Liver (tissue), 9 donors: ENCODE results near the gene TEX264. TPM values are rescaled to one million over a fixed set of nuclear protein-coding genes. Genes with fewer than 3 reads are reported as not detected.

Experiments
- DNase-seq: peaks from one replicate; pipeline ENCODE4 v3.0.0-alpha.2; 2017; ENCODE audit warnings: low spot score
- H3K27ac ChIP-seq, 2 donors: one replicate each; pipeline ENCODE4 v1.7.0; 2013; ENCODE audit warnings: inconsistent platforms in 2 of 2, low read length in 2 of 2, control low read depth in 1 of 2, low read depth in 1 of 2, mild to moderate bottlenecking in 1 of 2
- H3K27me3 ChIP-seq, 4 donors: one replicate each; pipeline versions ENCODE4 v1.6.1 to v1.7.0; 2013; ENCODE audit warnings: low read length in 3 of 4, inconsistent platforms in 1 of 4, mild to moderate bottlenecking in 1 of 4, moderate library complexity in 1 of 4; ENCODE audit not compliant: control insufficient read depth in 4 of 4, insufficient read depth in 4 of 4
- H3K36me3 ChIP-seq, 4 donors: one replicate each; pipeline versions ENCODE4 v1.6.1 to v1.7.0; 2013; ENCODE audit warnings: low read length in 3 of 4, mild to moderate bottlenecking in 3 of 4, low read depth in 1 of 4, moderate library complexity in 1 of 4; ENCODE audit not compliant: control insufficient read depth in 4 of 4, insufficient read depth in 3 of 4
- H3K4me1 ChIP-seq, 4 donors: one replicate each; pipeline versions ENCODE4 v1.6.1 to v1.7.0; 2013; ENCODE audit warnings: low read length in 3 of 4, mild to moderate bottlenecking in 3 of 4, moderate library complexity in 1 of 4; ENCODE audit not compliant: control insufficient read depth in 4 of 4, insufficient read depth in 4 of 4
- H3K4me3 ChIP-seq, 3 donors: one replicate each; pipeline versions ENCODE4 v1.6.1 to v1.7.0; 2013; ENCODE audit warnings: low read length in 3 of 3, control low read depth in 1 of 3, low read depth in 1 of 3, mild to moderate bottlenecking in 1 of 3
- H3K9ac ChIP-seq, 2 donors: one replicate each; pipeline ENCODE4 v1.7.0; 2013; ENCODE audit warnings: low read length in 2 of 2, mild to moderate bottlenecking in 2 of 2, moderate library complexity in 2 of 2, control low read depth in 1 of 2, low read depth in 1 of 2
- H3K9me3 ChIP-seq, 4 donors: one replicate each; pipeline versions ENCODE4 v1.6.1 to v1.7.0; 2013; ENCODE audit warnings: low read length in 3 of 4; ENCODE audit not compliant: control insufficient read depth in 4 of 4
- EGR1 ChIP-seq, 2 donors: IDR thresholded peaks; 2 replicates each; pipeline ENCODE4 v1.6.1; 2016 to 2018; ENCODE audit warnings: antibody characterized with exemption in 2 of 2, low read depth in 2 of 2
- FOXA2 ChIP-seq: IDR thresholded peaks from 2 replicates; pipeline ENCODE4 v1.6.1; 2016; ENCODE audit warnings: antibody characterized with exemption
- GABPA ChIP-seq, 2 donors: IDR thresholded peaks in 1 of 2; conservative IDR thresholded peaks in 1 of 2; 2 replicates each; pipeline ENCODE4 v1.6.1; 2016; ENCODE audit warnings: antibody characterized with exemption in 2 of 2, mild to moderate bottlenecking in 1 of 2, moderate library complexity in 1 of 2
- HNF4A ChIP-seq, 2 donors: conservative IDR thresholded peaks; 2 replicates each; pipeline ENCODE4 v1.6.1; 2016; ENCODE audit warnings: antibody characterized with exemption in 2 of 2, mild to moderate bottlenecking in 2 of 2
- HNF4G ChIP-seq: IDR thresholded peaks from 2 replicates; pipeline ENCODE4 v1.6.1; 2016; ENCODE audit warnings: antibody characterized with exemption
- NR2F2 ChIP-seq: IDR thresholded peaks from 2 replicates; pipeline ENCODE4 v1.6.1; 2016; ENCODE audit warnings: antibody characterized with exemption
- RAD21 ChIP-seq, 2 donors: IDR thresholded peaks; 2 replicates each; pipeline ENCODE4 v1.6.1; 2016; ENCODE audit warnings: antibody characterized with exemption in 2 of 2, mild to moderate bottlenecking in 2 of 2
- SP1 ChIP-seq: IDR thresholded peaks from 2 replicates; pipeline ENCODE4 v1.6.1; 2018; ENCODE audit warnings: antibody characterized with exemption, mild to moderate bottlenecking
- TAF1 ChIP-seq: conservative IDR thresholded peaks from 2 replicates; pipeline ENCODE4 v1.6.1; 2016; ENCODE audit warnings: antibody characterized with exemption, mild to moderate bottlenecking
- YY1 ChIP-seq: IDR thresholded peaks from 2 replicates; pipeline ENCODE4 v1.6.1; 2016; ENCODE audit warnings: antibody characterized with exemption, mild to moderate bottlenecking
- WGBS: extraction: QIAGEN DNeasy Blood & Tissue Kit; methylation state at CpG from one replicate; pipeline ENCODE4 v1.1.7; 2013; 5-methylcytosine and 5-hydroxymethylcytosine counted together
- polyA plus RNA-seq, 2 donors: library from polyadenylated mRNA; stranded (reverse) in 1 of 2; unstranded in 1 of 2; fragments of 200-250 nt in 1 of 2; fragments of >200 nt in 1 of 2; fragmentation: Nextera tagmentation in 1 of 2; extraction: Ambion mirVana in 1 of 2; gene quantifications; one replicate each; pipeline versions ENCODE4 v1.2.1 to v1.2.3, GENCODE V29; 2013 to 2015
- total RNA-seq, 2 donors: library from RNA; depleted of rRNA; stranded (reverse); fragments of >200 nt; gene quantifications; one replicate each; pipeline ENCODE4 v1.2.3, GENCODE V29; 2014
- TF ChIP-seq, protein P1 (sequence below): IDR thresholded peaks from 2 replicates; pipeline ENCODE4 v1.6.1; 2016; ENCODE audit warnings: antibody characterized with exemption
- TF ChIP-seq, protein P2 (sequence below): IDR thresholded peaks from 2 replicates; pipeline ENCODE4 v1.6.1; 2016; ENCODE audit warnings: antibody characterized with exemption
- TF ChIP-seq, protein P3 (sequence below): IDR thresholded peaks from 2 replicates; pipeline ENCODE4 v1.6.1; 2016; ENCODE audit warnings: antibody characterized with exemption
- TF ChIP-seq, protein P4 (sequence below): IDR thresholded peaks from 2 replicates; pipeline ENCODE4 v1.6.1; 2016; ENCODE audit warnings: antibody characterized with exemption, mild to moderate bottlenecking
- TF ChIP-seq, protein P5 (sequence below): fragments of 150-350 bp; IDR thresholded peaks from 2 replicates; pipeline ENCODE4 v1.5.1; 2017; ENCODE audit warnings: improper control_type of control experiment, low read depth, low read length; ENCODE audit not compliant: missing input control
- donor health status: healthy.
- donor health status: healthy.
- donor health status: healthy.
- donor health status: healthy.
- donor health status: healthy.

Gene TEX264
- total and polyA plus RNA-seq, 4 donors = 21.2 to 48.4 (median 35.6) TPM

DNA sequence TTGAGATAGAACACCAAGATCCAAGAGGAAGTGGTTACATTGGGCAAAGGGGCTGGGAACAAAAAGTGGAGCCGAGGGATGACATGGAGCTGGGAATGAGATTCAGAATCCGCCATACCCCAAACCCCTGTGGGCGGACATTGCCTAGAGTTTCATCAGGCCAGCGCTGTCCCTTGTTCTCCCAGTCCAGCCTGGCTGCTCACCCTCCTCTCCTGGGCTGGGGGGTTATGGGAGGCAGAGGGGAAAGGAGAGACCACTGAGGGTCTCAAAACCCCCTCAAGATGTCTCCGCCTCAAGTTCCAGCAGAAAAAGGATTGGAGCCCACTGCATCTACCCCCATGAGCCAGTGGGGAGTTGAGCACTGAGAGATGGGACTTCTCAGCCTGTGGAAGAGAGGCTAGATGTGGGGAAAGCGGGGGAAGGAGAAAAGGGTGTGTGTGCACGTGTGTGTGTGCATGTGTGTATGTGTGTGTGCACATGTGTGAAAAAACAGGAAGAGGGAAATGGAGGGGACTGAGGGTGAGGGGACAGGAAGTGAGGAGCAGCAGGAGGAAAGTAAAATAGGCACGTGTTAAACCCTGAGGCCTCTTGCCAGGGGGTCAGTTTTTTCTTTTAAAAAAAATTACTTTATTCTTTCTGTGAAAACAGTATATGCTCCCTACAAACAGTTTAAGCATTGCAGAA is 50.2 kb downstream of the TEX264 start:
- Histone ChIP-seq H3K36me3 (no peaks in the 10 kb centered on the region), H3K27me3 (no peaks in the 10 kb centered on the region), H3K27ac (no peak overlapping the region), H3K9ac (no peak overlapping the region), H3K4me3 (no peak overlapping the region), H3K9me3 (no peaks in the 10 kb centered on the region), H3K4me1 (no peaks in the 10 kb centered on the region)
- no peak for DNase-seq
- WGBS = 79% methylated on average over 8 of the region's 8 CpGs
- no peak for TF ChIP-seq EGR1 (IDR thresholded peaks at IDR 0.05; ENCODE audit: low read depth in 2 of 2)
- TF ChIP-seq, protein P1, sequence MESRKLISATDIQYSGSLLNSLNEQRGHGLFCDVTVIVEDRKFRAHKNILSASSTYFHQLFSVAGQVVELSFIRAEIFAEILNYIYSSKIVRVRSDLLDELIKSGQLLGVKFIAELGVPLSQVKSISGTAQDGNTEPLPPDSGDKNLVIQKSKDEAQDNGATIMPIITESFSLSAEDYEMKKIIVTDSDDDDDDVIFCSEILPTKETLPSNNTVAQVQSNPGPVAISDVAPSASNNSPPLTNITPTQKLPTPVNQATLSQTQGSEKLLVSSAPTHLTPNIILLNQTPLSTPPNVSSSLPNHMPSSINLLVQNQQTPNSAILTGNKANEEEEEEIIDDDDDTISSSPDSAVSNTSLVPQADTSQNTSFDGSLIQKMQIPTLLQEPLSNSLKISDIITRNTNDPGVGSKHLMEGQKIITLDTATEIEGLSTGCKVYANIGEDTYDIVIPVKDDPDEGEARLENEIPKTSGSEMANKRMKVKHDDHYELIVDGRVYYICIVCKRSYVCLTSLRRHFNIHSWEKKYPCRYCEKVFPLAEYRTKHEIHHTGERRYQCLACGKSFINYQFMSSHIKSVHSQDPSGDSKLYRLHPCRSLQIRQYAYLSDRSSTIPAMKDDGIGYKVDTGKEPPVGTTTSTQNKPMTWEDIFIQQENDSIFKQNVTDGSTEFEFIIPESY = no peak
- TF ChIP-seq, protein P2, sequence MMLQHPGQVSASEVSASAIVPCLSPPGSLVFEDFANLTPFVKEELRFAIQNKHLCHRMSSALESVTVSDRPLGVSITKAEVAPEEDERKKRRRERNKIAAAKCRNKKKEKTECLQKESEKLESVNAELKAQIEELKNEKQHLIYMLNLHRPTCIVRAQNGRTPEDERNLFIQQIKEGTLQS = no peak
- TF ChIP-seq SP1 = no peak
- TF ChIP-seq TAF1 = no peak
- no peak for TF ChIP-seq NR2F2
- TF ChIP-seq, protein P3, sequence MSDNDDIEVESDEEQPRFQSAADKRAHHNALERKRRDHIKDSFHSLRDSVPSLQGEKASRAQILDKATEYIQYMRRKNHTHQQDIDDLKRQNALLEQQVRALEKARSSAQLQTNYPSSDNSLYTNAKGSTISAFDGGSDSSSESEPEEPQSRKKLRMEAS = no peak
- TF ChIP-seq YY1 = no peak
- no peak for TF ChIP-seq FOXA2
- no peak for TF ChIP-seq HNF4A (conservative IDR thresholded peaks at IDR 0.05)
- TF ChIP-seq GABPA (IDR thresholded peaks at IDR 0.05 in 1 of 2, conservative IDR thresholded peaks at IDR 0.05 in 1 of 2) = no peak

DNA sequence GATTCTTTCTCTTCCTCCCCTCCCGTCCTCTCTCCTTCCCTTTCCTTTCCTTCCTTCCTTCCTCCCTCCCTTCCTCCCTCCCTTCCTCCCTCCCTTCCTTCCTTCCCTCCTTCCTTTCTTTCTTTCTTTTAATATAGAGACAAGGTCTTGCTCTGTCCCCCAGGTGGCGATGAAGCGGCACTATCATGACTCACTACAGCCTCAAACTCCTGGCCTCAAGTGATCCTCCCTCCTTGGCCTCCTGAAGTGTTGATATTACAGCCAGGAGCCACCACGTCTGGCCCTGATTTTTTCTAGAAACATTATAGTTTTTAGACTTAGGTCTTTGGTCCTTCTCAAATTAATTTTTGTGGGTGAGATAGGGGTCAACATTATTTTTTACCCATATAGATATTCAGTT is 51.3 kb downstream of the TEX264 start:
- TF ChIP-seq, protein P4, sequence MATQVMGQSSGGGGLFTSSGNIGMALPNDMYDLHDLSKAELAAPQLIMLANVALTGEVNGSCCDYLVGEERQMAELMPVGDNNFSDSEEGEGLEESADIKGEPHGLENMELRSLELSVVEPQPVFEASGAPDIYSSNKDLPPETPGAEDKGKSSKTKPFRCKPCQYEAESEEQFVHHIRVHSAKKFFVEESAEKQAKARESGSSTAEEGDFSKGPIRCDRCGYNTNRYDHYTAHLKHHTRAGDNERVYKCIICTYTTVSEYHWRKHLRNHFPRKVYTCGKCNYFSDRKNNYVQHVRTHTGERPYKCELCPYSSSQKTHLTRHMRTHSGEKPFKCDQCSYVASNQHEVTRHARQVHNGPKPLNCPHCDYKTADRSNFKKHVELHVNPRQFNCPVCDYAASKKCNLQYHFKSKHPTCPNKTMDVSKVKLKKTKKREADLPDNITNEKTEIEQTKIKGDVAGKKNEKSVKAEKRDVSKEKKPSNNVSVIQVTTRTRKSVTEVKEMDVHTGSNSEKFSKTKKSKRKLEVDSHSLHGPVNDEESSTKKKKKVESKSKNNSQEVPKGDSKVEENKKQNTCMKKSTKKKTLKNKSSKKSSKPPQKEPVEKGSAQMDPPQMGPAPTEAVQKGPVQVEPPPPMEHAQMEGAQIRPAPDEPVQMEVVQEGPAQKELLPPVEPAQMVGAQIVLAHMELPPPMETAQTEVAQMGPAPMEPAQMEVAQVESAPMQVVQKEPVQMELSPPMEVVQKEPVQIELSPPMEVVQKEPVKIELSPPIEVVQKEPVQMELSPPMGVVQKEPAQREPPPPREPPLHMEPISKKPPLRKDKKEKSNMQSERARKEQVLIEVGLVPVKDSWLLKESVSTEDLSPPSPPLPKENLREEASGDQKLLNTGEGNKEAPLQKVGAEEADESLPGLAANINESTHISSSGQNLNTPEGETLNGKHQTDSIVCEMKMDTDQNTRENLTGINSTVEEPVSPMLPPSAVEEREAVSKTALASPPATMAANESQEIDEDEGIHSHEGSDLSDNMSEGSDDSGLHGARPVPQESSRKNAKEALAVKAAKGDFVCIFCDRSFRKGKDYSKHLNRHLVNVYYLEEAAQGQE = no peak
- TF ChIP-seq, protein P5, sequence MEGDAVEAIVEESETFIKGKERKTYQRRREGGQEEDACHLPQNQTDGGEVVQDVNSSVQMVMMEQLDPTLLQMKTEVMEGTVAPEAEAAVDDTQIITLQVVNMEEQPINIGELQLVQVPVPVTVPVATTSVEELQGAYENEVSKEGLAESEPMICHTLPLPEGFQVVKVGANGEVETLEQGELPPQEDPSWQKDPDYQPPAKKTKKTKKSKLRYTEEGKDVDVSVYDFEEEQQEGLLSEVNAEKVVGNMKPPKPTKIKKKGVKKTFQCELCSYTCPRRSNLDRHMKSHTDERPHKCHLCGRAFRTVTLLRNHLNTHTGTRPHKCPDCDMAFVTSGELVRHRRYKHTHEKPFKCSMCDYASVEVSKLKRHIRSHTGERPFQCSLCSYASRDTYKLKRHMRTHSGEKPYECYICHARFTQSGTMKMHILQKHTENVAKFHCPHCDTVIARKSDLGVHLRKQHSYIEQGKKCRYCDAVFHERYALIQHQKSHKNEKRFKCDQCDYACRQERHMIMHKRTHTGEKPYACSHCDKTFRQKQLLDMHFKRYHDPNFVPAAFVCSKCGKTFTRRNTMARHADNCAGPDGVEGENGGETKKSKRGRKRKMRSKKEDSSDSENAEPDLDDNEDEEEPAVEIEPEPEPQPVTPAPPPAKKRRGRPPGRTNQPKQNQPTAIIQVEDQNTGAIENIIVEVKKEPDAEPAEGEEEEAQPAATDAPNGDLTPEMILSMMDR = no peak
- no peak for TF ChIP-seq HNF4A (conservative IDR thresholded peaks at IDR 0.05)
- TF ChIP-seq TAF1 = no peak
- no peak for TF ChIP-seq FOXA2
- TF ChIP-seq NR2F2 = no peak
- TF ChIP-seq HNF4G = no peak
- TF ChIP-seq RAD21 (IDR thresholded peaks at IDR 0.05) = no peak
- TF ChIP-seq, protein P2 = no peak
- no peak for TF ChIP-seq SP1
- WGBS = 73% methylated on average over 4 of the region's 4 CpGs
- Histone ChIP-seq H3K27me3 (no peaks in the 10 kb centered on the region), H3K9ac (no peak overlapping the region), H3K9me3 (no peaks in the 10 kb centered on the region), H3K4me1 (no peaks in the 10 kb centered on the region), H3K27ac (no peak overlapping the region), H3K4me3 (no peak overlapping the region), H3K36me3 (no peaks in the 10 kb centered on the region)
- DNase-seq = no peak
